Head of caudate nucleus (tissue), 42 donors: ENCODE data around the gene GPR161.
A peak's percentile ranks its signal among the peaks of the same experiment; 100 is the strongest.
"Not testable (repeated sequence)": the region's sequence is repeated elsewhere in the genome, so short reads cannot be mapped to it uniquely, and the experiment has no call there.

ENCODE experiments used
- DNase-seq, 42 donors: peaks; one replicate each; pipeline versions ENCODE4 v3.0.0 to v3.0.0-alpha.2; 2020 to 2021; ENCODE audit warnings: mixed read lengths in 7 of 42
- intact Hi-C: fragments of 100-400 bp; cut with DNase I; formaldehyde crosslinking; loops from one replicate; pipeline ENCODE4 v1.15.0; 2022

The GPR161 gene, protein sequence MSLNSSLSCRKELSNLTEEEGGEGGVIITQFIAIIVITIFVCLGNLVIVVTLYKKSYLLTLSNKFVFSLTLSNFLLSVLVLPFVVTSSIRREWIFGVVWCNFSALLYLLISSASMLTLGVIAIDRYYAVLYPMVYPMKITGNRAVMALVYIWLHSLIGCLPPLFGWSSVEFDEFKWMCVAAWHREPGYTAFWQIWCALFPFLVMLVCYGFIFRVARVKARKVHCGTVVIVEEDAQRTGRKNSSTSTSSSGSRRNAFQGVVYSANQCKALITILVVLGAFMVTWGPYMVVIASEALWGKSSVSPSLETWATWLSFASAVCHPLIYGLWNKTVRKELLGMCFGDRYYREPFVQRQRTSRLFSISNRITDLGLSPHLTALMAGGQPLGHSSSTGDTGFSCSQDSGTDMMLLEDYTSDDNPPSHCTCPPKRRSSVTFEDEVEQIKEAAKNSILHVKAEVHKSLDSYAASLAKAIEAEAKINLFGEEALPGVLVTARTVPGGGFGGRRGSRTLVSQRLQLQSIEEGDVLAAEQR

DNA sequence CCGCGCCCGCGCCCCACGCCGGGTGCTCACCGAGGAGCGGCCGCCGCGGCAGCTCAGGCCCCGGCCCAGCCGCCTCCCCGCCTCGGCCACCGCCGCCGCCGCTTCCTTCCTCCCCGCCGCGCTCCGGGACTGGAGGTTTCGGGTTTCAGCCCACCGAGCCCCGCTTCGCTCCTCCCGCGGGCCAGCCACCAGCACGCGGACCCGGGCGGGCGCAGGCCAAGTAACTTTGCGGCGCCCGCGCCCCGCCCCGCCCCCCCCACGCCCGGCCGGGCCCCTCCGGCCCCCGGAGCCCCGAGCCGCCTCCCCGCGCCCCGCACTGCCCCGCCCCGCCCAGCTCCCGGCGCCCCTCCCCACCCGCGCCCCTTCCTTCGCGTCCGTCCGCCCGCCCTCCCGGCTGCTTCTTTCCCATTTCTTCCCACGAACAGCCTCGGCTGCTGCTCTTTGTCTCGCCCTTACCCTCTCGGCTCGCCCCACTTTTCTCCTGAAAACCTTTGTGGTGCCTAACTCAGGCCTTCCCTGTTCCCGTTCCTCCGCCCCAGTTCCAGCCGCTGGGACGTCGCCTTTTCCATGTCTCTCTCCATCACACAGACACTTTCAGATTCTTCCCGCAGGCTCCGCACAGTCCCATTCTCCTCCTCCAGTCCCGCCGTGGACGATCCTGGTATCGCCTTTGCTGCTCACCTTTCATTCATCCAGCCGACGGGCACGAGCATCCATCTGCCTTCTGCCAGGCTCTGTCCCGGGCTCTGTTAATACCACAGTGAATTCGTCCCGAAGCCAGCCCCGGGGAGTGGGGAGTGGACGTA is at the start of gene GPR161:
Gene GPR161, minus strand, starts transcription at position 222 of the 806 bp plus-strand sequence. CDS start 32,080 bp downstream, outside the sequence.
- peak in 36 of 42 donors; percentile 5 to 59 (median 24) for DNase-seq
- intact Hi-C loops: no loop called here

DNA sequence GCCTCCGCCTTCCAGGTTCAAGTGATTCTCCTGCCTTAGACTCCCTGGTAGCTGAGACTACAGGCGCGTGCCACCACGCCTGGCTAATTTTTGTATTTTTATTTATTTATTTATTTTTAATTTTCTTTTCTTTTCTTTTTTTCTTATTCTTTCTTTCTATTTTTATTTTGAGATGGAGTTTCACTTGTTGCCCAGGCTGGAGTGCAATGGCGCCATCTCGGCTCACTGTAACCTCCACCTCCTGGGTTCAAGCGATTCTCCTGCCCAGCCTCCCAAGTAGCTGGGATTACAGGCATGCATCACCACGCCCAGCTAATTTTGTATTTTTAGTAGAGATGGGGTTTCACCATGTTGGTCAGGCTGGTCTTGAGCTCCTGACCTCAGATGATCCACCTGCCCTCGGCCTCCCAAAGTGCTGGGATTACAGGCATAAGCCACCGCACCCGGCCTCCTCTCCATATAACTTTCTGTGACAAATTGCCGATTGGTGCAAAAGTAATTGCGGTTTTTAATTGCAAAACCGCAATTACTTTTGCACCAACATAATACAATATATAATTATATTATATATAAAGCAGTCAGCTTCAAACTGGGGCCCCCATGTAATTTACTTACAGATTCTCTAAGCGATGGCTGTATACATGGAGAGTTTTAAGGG is 44.5 kb upstream of the GPR161 start:
- intact Hi-C loops, DNase-seq: not testable (repeated sequence)

DNA sequence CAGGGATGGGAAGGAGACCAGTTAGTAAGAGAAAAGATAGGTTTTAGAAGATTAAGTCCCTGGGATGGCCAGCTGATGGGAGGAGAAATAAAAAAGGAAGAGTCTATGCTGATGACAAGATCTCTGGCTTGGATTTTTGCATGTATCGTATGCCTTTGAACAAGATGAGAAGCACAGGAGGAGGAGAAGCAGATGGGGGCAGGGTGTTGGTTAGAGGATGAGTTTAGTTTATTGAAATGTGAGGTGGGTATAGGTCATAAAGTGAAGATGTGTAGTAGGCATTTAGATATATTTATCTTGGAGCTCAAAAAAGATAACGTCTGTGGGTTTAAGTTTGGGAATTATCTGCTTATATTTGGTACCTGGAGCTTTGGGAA is 43.4 kb upstream of the GPR161 start:
- intact Hi-C loops: no loop called here
- DNase-seq: peak in 7 of 42 donors; percentile 4 to 21 (median 12)

DNA sequence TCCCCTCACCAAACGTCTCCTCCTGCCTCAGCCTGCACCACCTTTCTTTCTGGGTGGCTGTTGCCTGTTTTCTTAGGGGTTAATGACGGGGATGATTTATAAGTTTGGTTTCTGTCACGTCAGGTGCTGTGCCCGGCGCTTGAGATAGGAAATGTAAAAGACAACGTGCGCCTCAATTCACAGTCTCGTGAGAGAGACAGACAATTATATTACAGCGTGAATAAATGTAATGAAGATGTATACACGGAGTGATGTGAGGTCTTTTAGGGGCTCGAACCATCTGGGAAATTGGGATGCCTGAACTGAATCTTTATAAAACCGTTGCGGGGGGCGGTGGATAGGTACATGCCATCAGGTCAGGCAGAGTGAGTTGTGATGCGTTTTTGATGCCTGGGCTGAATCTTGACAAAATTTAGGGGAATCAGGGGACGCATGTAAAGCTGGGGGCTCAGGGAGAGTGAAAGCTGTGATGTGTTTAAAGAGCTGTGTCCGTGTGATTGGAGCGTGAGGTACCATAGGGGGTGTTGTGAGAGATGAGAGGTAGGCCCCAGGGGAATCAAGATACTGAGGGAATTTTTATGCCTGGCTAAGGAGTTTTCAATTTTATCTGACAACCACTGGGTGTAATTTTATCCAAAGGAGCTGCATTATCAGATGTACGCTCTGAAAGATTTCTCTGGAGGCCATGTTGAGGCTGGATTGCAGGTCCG is 42.9 kb upstream of the GPR161 start:
- DNase-seq: peak in 19 of 42 donors; percentile 1 to 49 (median 24)
- intact Hi-C loops: no loop called here

DNA sequence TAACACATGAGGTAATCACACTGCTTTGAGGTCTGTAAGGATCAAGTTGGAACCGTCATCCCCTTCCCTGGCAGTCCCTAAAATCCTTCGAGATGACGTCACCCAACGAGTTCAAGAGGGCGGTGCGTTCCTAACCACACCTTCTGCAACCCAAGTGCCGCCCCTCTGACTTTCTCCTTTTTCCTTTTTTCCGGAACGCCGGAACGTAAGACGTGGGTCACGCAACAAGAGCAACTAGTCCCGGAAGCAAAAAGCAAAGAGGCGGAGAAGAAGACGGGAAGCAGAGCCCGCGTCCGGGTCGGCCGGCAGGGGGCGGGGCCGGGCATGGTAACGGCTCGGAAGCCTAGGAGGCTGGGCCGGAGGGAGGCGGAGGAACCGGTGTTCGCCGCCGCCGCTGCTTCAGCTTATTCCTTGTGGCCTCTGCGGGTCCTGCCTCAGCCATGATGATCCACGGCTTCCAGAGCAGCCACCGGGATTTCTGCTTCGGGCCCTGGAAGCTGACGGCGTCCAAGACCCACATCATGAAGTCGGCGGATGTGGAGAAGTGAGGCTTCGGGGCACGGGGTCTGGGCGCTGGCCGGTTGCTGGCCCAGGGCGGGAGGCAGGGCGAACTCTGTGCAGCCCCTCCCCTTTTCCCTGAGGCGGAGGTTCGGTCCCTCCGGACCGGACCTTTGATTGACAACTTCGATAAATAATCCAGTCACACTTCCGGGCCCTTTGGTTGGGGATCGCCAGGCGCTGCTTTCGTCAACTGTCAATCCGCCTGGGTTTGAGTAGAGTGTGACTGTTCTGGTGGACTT is 42.1 kb upstream of the GPR161 start, which contains the start of gene TIPRL:
Gene TIPRL, plus strand, starts transcription at position 325 of the 800 bp plus-strand sequence. Its CDS starts 116 bp downstream, at position 441.
- intact Hi-C loops: no loop called here
- peak; percentile 93 to 98 (median 96) for DNase-seq

DNA sequence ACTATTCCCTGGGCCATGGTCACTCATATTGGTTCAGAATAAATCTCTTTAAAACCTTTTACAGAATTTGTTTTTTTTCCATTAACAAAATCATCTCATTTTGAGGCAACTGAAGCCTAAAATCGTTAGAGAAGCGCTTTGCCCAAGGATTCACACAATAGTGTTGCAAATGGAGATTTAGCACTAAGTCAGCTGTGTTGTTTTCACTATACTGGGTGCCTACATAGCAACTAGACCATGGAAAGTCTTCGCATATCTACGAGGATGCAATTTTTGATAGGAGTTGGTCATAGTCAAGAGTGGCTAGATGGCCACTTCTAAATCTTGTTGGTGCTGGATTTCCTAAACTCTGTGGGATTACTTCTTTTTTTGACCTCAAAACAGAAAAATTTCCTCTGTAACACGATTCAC is 41.5 kb upstream of the GPR161 start:
- intact Hi-C loops: no loop called here
- no peak for DNase-seq

DNA sequence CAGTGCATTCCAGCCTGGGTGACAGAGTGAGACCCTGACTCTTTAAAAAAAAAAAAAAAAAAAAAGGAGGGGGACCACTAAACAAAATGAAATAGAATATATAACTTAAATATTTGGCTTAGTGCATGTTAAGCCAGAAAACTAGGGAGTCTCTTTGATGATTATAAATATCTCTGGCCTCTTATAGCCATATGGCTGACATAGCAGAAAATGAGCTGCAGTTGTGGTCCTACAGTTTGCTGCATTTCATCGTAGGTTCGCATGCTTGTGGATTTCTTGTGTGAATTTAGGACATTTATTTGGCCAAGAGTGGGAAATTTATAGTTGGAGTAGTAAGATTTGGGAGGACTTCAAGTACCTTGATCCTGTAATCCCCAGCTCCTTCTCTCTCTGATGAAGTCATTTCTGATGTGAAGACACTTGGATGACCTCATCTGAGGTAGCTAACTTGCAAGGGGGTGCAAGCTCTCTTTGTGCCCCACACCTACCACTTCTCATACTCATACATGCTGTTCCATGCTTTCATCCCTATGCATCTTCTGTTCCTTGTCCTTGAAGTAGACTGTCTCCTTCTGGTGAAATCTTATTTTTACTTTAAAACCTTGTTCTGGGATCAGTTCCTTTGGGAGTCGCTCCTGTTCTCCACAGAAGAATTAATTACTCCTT is 35.7 kb upstream of the GPR161 start:
- intact Hi-C loops: no loop called here
- DNase-seq: no peak

DNA sequence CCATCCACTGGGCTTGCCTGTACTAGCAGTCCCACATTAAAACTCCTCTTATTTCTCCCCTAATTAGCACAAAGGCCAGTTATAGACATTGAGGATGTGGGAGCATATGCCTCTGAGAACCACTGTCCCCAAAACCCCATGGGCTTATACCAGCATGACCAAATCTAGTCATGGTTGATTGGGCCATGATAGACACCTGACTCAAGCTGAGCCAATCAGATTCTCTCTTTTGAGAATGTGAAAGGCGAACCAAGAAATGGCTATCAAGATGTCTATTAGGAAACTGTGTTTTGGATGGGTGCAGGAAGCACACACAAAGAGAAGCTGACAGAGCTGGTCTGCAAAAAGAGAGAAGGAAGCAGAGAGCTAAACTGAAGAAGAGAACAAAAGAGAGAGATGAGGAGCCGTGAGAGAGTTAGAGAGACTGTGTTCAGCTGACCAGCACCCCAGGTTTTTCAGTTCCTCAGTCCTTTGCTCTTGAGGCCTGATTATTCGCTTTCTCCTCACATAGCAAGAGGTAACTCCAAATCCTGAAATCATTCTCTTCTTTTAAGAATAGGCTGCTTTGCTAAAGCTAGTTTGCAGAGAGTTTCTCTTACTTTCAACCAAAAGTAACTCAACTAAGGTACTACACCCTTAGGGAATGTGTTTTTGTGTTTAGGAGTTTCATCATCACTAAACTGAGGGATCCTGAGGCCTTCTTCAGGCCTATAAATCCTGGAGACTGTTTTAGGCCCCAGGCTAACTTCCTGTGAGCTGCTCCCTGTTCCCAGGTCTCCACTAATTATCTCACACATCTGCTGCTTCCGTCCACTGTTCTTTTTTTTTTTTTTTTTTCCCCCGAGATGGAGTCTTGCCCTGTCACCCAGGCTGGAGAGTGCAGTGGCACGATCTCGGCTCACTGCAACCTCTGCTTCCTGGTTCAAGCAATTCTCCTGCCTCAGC is 34.1 kb upstream of the GPR161 start:
- intact Hi-C loops: no loop called here
- DNase-seq: no peak

DNA sequence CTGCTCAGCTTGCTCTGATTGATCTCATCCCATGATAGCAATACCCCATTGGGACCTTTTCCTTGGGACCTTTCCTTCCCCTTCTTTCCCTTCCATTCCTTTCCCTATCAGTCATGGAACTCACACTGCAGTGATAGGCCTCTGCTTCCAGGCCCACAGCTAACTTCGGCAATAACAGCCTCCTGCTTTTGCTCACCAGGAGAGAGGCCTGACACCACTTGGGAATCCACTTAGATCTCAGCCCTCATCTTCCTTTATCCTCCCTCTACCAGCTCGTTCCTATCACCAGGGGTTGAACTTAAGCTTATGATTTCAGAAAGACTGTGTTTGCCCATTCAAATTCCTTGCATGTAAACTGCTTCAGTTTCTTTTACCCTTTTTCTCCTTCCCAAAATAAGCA is 31.1 kb upstream of the GPR161 start:
- no peak for DNase-seq
- intact Hi-C loops: no loop called here

DNA sequence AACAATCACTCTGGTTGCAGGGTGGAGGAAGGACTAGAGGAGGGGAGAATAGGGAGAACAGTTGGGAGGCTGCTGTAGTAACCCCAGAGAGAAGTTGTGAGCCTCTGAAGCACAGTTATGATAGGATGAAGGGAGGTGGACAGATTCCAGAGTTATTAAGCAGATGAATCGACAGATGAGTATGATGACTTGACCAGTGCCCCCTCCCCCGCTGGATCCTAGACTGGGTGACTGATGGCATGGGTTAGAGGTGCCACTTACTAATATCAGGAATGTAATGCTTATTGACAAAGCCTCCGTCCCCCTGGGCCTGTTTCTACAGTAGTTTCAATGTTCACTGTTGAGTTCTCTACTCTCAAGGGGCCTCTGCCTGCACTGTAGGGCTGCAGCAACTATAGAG is 28.0 kb upstream of the GPR161 start:
- DNase-seq: no peak
- intact Hi-C loops: no loop called here

DNA sequence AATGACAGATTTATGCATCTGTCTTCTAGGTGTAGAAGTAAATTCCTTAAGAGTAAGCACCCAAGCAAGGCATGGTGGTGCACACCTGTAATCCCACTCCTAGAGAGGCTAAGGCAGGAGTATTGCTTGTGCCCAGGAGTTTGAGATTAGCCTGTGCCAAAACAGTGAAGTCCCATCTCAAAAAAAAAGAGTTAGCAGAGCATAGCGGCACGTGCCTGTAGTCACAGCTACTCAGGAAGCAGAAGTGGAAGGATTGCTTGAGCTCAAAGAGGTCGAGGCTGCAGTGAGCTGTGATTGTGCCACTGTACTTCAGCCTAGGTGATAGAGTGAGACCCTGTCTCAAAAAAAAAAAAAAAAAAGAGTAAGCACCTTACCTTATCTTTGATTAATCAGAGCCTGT is 26.9 kb upstream of the GPR161 start:
- no peak for DNase-seq
- intact Hi-C loops: no loop called here

DNA sequence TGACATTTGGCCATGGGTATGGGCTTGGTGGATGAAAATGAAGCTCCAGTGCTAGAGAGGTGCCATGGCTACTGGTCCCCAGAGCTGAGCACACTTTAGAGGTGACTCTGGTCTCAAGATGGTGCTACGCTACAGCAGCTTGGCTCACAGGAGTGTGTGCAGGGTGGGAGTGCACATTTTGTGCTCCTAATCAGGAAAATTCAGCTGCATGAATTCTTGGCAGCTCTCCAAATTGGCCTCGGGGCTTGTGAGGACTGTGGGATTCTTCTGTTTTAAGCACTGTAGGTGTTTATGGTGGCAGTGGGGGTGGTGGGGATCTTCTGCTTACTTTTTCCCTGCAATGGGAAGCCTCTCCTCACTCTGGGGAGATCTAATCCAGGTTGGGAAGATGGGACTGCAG is 24.7 kb upstream of the GPR161 start:
- intact Hi-C loops: no loop called here
- no peak for DNase-seq

DNA sequence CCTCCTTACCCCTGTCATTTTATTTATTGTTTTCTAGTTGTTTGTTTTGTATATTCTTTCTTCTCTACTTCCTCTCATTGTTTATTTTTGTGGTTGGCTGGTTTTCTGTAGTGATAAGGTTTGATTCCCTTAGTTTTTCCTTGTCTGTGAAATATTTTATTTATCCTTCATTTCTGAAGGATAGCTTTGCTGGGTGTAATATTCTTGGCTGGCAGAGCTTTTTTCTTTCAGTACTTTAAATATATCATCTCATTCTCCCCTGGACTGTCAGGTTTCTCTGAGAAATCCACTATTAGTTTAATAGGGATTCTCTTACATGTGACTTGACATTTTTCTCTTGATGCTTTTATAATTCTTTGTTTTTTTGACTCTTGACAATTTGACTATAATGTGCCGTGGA is 23.2 kb upstream of the GPR161 start:
- DNase-seq: no peak
- intact Hi-C loops: no loop called here

DNA sequence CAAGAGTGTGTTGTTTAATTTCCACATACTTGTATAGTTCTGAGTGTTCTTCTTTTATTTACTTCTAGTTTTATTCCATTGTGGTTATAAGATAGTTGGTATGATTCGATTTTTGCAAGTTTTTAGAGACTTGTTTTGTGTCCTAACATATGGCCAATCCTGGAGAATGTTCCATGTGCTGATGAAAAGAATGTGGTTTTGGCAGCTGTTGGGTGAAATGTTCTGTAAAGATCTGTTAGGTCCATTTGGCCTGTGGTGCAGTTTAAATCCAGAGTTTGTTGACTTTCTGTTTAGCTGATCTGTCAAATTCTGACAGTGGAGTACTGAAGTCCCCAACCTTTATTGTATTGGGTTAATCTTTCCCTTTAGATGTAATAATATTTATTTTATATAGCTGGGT is 22.5 kb upstream of the GPR161 start:
- no peak for DNase-seq
- intact Hi-C loops: no loop called here

DNA sequence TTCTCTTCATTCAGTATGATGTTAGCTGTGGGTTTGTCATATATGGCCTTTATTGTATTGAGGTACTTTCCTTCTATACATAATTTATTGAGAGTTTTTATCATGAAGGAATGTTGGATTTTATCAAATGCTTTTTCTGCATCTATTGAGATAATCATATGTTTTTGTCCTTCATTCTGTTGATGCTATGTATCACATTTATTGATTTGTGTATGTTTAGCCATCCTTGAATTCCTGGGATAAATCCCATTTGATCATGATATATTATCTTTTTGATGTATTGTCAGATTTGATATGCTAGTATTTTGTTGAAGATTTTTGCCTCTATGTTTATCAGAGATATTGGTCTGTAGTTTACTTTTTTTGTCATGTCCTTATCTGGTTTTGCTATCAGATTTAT is 20.9 kb upstream of the GPR161 start:
- intact Hi-C loops: no loop called here
- DNase-seq: no peak

DNA sequence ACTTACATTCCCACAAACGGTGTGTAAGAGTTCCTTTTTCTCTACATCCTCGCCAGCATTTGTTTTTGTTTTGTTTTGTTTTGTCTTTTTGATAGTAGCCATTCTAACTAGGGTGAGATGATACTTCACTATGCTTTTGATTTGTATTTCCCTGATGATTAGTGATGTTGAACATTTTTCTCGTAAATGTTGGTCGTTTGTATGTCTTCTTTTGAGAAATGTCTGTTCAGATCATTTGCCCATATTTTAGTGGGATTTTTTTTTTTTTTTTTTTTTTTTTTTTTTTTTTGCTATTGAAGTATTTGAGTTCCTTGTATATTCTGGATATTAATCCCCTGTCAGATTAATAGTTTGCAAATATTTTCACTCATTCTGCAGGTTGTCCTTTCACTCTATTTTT is 19.2 kb upstream of the GPR161 start:
- DNase-seq: no peak
- intact Hi-C loops: no loop called here
